HEK293T (cell line): Measurements from ENCODE around the gene FARP2.

Source experiments
- ARNT ChIP-seq: fragments of 450-650 bp; IDR thresholded peaks from 2 replicates; pipeline ENCODE4 v1.6.1; 2017; ENCODE audit warnings: mild to moderate bottlenecking
- BHLHE40 ChIP-seq: fragments of 450-650 bp; IDR thresholded peaks from 2 replicates; pipeline ENCODE4 v1.6.1; 2016; ENCODE audit warnings: mild to moderate bottlenecking, moderate library complexity, borderline replicate concordance
- CTBP1 ChIP-seq: fragments of 450-650 bp; IDR thresholded peaks from 2 replicates; pipeline ENCODE4 v1.6.1; 2016; ENCODE audit warnings: borderline replicate concordance
- ELF4 ChIP-seq: fragments of 450-650 bp; IDR thresholded peaks from 2 replicates; pipeline ENCODE4 v1.6.1; 2017; ENCODE audit warnings: antibody characterized with exemption
- FOXA1 ChIP-seq: fragments of 450-650 bp; IDR thresholded peaks from 2 replicates; pipeline ENCODE4 v1.6.1; 2016; ENCODE audit warnings: mild to moderate bottlenecking
- FOXK2 ChIP-seq: fragments of 450-650 bp; IDR thresholded peaks from 2 replicates; pipeline ENCODE4 v1.6.1; 2016; ENCODE audit warnings: mild to moderate bottlenecking
- FOXM1 ChIP-seq: fragments of 450-650 bp; IDR thresholded peaks from 2 replicates; pipeline ENCODE4 v1.6.1; 2017; ENCODE audit warnings: mild to moderate bottlenecking, borderline replicate concordance
- L3MBTL2 ChIP-seq: fragments of 450-650 bp; conservative IDR thresholded peaks from 2 replicates; pipeline ENCODE4 v1.6.1; 2016; ENCODE audit warnings: mild to moderate bottlenecking
- LEF1 ChIP-seq: fragments of 450-650 bp; IDR thresholded peaks from 2 replicates; pipeline ENCODE4 v1.6.1; 2017; ENCODE audit warnings: mild to moderate bottlenecking, borderline replicate concordance
- SP1 ChIP-seq: fragments of 450-650 bp; IDR thresholded peaks from 2 replicates; pipeline ENCODE4 v1.6.1; 2017
- SUZ12 ChIP-seq: fragments of 450-650 bp; IDR thresholded peaks from 2 replicates; pipeline ENCODE4 v1.6.1; 2016; ENCODE audit warnings: mild to moderate bottlenecking
- ZNF384 ChIP-seq: fragments of 450-650 bp; IDR thresholded peaks from 2 replicates; pipeline ENCODE4 v1.6.1; 2016
- TF ChIP-seq, protein P1 (sequence below): fragments of 450-650 bp; IDR thresholded peaks from 2 replicates; pipeline ENCODE4 v1.6.1; 2016

DNA sequence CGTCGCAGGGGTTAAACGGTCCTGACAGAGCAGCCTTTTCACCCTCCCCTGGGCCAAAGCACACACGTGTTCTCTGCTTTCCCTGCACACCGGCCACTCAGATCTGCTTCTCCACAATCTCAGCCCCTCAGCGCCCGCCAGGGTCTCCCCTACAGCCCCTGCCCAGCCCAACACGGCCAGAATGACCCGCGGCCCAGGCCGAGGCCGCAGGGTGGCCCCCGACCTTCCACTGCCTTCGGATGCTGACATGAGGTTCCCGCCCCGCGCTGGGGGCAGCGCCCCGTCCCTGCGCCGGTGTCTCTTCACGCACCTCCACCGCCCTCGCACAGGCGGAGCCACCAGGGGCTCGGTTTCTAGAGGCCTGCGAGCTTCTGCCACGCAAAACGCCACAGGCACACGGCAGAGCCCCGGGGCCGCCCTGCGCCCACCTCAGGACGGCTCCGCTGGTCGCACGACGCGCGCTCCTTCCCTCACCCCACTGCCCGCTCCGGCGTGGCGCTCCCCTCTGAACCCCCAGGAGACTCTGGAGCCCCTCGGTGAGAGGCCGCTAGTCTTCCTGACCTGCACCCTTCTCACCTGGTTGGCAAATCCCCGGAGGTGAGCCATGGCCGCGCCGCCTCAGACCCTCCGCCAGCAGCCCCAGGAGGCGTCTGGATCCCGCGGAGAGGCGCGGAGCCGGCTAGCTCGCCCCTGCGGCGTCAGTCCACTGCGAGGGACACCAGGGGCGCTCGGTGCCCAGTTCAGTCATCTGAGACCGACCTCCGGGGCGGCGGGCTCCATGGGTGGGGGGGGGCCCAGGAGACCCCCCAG, 151.6 kb downstream of the FARP2 start:
- no peak for TF ChIP-seq ELF4
- TF ChIP-seq BHLHE40: no peak
- no peak for TF ChIP-seq FOXK2
- no peak for TF ChIP-seq SUZ12
- no peak for TF ChIP-seq FOXA1
- peak; percentile 76; the same call in 1 of the 2 replicates for TF ChIP-seq FOXM1
- TF ChIP-seq LEF1: no peak
- TF ChIP-seq L3MBTL2: peak; percentile 85
- no peak for TF ChIP-seq ZNF384
- no peak for TF ChIP-seq SP1
- TF ChIP-seq, protein P1, sequence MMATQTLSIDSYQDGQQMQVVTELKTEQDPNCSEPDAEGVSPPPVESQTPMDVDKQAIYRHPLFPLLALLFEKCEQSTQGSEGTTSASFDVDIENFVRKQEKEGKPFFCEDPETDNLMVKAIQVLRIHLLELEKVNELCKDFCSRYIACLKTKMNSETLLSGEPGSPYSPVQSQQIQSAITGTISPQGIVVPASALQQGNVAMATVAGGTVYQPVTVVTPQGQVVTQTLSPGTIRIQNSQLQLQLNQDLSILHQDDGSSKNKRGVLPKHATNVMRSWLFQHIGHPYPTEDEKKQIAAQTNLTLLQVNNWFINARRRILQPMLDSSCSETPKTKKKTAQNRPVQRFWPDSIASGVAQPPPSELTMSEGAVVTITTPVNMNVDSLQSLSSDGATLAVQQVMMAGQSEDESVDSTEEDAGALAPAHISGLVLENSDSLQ: no peak
- TF ChIP-seq CTBP1: no peak
- TF ChIP-seq ARNT: no peak
